ENCODE results near the gene IL17RE. TPM values are rescaled to one million over a fixed set of nuclear protein-coding genes. Genes with fewer than 3 reads are reported as not detected.
"Not testable (repeated sequence)": the region's sequence is repeated elsewhere in the genome, so short reads cannot be mapped to it uniquely, and the experiment has no call there.

Gene IL17RE
- total RNA-seq, 1 experiment from 2014 or later, result 1.1 TPM

DNA sequence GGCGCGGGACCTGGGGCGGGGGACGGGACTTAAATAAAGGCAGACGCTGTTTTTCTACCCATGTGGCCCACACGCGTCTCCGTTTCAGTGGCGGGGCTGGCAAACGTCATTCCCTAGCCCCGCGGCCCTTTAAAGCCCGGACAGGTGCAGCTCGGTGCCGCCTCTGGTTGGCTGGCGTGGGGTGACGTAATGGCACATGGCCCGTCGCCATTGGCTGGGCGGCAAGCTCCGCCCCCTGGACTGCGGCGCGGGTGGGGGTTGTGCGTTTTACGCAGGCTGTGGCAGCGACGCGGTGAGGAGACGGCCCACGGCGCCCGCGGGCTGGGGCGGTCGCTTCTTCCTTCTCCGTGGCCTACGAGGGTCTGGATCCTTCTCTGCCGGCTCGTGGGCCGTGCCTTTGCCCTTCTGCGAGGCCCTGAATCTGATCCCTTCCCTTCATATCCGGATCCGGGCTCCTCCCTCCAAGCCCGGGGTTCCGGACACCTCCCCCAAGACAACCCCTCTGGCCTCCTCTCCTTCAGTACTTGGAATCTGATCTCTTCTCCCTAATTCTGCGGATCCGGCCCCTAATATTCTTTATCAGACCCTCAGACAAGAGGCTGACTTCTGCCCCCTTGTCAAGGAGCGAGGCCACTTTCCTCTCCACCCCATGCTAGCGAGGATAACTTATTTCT lies 31.1 kb downstream of the IL17RE start, which contains the start of gene CRELD1:
Gene CRELD1 (plus strand): TSS at position 274 of the 674 bp plus-strand sequence. CDS start 605 bp downstream, outside the sequence.
- peak; percentile 84 for DNase-seq (ENCODE audit: low read depth)

DNA sequence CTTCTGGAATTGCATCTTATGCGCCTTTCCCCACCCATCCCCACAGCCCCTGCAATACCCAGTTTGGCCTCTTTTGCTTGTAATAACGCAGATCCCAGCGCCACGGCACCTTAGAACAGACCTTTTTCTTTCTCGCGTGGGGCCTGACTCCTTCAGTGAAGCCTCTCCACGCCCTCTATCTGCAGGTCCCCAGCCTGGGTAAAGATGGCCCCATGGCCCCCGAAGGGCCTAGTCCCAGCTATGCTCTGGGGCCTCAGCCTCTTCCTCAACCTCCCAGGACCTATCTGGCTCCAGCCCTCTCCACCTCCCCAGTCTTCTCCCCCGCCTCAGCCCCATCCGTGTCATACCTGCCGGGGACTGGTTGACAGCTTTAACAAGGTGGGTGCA lies 31.6 kb downstream of the IL17RE start:
- DNase-seq (ENCODE audit: low read depth), result no peak

- DNase-seq (ENCODE audit: low read depth), result no peak
Observed at GRCh38 chr3:9934993-9935392, 32.3 kb downstream of the IL17RE start.

DNA sequence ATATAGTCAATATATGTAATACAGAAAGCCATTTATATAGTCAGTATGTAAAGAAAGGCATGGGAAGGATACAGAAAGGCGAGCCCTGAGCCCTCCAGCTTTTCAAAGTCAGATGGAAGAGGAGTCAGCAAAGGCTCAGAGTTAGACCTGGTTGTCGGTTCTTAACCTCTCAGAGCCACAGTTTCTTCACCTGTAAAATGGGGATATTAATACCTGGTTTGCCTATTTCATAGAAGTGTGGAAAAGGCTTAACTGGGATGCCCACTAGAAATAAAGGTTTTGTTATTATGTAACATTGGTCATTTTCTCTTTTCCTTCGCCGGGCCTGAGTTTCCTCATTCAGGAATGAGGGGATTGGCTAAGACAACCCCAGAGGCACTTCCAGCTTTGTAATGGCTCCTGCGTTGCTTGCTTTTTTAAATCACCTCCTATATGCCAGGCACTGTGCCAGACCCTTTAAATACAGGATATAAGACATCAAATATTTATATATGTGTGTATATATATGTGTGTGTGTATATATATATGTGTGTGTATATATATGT lies 33.4 kb downstream of the IL17RE start:
- DNase-seq (ENCODE audit: low read depth), result no peak

- DNase-seq (ENCODE audit: low read depth), result no peak
Observed at GRCh38 chr3:9937486-9938238, 35.0 kb downstream of the IL17RE start.

DNA sequence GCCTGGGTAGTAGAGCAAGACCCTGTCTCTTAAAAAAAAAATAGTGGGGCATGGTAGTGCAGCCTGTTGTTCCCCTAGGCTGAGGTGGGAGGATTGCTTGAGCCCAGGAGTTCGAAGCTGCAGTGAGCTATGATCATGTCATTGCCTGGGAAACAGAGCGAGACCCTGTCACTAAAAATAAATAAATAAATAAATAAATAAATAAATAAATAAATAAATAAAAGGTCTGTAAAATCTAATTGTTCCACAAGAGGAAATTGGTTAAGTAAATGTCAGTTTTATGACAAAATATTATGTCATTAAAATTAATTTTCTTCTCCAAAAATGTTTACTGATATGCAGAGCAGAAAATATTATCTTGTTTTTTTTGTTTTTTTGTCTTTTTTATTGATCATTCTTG lies 36.3 kb downstream of the IL17RE start:
- no peak for DNase-seq (ENCODE audit: low read depth)

DNA sequence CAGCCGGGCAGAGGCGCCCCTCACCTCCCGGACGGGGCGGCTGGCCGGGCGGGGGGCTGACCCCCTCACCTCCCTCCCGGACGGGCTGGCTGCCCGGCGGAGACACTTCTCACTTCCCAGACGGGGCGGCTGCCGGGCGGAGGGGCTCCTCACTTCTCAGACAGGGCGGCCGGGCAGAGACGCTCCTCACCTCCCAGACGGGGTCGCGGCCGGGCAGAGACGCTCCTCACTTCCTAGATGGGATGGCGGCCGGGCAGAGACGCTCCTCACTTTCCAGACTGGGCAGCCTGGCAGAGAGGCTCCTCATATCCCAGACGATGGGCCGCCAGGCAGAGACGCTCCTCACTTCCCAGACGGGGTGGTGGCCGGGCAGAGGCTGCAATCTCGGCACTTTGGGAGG lies 37.3 kb downstream of the IL17RE start:
- not testable (repeated sequence) for DNase-seq (ENCODE audit: low read depth)

GRCh38 chr3:9940746-9941145 lies 38.1 kb downstream of the IL17RE start:
- DNase-seq (ENCODE audit: low read depth), result no peak

GRCh38 chr3:9942164-9942563 lies 39.5 kb downstream of the IL17RE start:
- no peak for DNase-seq (ENCODE audit: low read depth)

DNA sequence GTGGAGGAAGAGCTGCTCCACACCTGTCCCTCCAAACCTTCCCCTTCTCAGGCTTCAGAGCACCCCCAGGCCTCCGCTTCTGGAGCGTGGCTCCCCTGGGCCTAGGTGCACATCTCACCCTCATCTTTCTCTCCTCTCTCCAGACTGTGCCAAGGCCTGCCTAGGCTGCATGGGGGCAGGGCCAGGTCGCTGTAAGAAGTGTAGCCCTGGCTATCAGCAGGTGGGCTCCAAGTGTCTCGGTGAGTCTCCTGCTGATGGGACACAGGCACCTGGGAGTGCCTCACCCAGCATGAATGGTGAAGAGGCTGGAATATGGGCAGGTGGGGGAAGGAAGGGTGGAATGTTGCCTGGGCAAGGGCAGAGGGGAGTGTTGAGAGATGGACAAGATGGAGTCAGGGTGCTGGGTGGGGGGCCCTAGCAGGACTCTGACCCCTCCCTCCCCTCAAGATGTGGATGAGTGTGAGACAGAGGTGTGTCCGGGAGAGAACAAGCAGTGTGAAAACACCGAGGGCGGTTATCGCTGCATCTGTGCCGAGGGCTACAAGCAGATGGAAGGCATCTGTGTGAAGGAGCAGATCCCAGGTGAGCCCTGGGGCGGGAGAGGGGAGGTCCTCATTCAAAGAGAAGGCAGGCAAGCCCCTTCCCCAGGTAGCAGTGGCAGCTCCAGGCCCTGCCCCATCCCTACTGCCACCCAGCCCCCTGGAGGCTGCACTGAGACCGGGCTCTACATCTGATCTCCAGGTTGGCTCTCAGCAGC lies 40.5 kb downstream of the IL17RE start:
- no peak for DNase-seq (ENCODE audit: low read depth)

GRCh38 chr3:9944271-9944670 lies 41.6 kb downstream of the IL17RE start:
- DNase-seq (ENCODE audit: low read depth), result no peak

- no peak for DNase-seq (ENCODE audit: low read depth)
Observed at GRCh38 chr3:9945358-9945757, 42.7 kb downstream of the IL17RE start.

- DNase-seq (ENCODE audit: low read depth), result peak; percentile 75
Observed at GRCh38 chr3:9946112-9947024, 43.7 kb downstream of the IL17RE start.

- DNase-seq (ENCODE audit: low read depth), result peak; percentile 61
Observed at GRCh38 chr3:9947025-9947995, 44.7 kb downstream of the IL17RE start.

GRCh38 chr3:9948586-9948985 lies 45.9 kb downstream of the IL17RE start:
- no peak for DNase-seq (ENCODE audit: low read depth)

DNA sequence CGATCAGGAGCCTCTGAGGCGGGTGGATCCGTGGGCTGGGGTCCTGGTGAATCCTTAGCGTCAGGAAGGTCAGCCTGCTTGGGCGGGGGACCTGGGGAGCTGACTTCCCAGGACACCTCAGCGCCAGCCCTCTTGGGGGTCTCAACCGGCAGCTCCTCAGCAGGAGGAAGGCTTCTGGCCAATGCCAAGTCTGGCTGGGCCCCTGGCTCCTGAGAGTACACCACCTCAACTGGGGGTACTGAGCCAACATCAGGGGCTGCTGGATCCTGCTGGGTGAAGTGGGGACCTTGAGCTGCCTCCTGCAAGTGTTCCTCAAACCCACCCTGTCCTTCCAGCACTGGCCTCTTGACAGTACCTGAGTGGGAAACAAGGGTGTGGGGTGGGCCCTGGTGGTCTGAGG lies 46.5 kb downstream of the IL17RE start:
- no peak for DNase-seq (ENCODE audit: low read depth)

DNA sequence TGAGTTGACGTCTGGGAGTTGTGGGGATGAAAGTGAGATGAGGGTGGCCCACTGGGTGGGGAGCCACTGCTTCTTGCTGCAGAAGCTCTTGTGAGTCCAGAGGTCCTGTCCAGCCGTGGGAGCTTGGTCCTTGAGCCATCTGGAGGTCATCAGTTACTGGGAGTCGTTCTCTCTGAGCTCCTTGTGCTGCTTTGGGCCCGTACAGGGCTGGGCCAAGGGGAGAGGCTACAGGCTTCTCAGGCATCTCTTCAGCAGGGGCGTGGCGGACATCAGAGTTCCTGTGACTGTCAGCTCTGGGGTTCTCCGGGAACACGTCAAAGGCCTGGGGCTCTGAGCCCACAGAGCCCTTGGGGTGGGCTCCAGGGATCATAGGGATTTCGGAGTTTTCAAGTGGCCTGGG lies 47.0 kb downstream of the IL17RE start:
- DNase-seq (ENCODE audit: low read depth), result no peak

DNA sequence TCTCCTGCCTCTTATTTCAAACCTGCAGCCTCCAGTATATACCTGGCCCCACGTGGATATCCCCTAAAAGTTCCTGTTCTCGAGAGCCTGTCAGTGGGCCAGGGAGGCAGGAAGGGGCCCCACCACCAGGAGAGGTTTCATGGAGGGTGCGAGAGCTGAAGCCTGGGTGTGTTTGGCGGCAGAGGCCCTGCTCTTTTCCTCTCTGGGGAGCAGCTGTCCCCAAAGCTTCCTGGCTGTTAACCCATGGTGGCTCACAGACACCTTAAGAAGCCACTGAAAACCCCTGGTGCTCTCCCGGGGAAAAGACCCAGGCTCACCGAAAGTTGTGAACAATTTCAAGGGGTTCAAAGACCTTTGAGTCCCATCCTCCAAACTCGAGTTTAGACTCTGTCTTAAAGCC lies 48.5 kb downstream of the IL17RE start:
- no peak for DNase-seq (ENCODE audit: low read depth)

DNA sequence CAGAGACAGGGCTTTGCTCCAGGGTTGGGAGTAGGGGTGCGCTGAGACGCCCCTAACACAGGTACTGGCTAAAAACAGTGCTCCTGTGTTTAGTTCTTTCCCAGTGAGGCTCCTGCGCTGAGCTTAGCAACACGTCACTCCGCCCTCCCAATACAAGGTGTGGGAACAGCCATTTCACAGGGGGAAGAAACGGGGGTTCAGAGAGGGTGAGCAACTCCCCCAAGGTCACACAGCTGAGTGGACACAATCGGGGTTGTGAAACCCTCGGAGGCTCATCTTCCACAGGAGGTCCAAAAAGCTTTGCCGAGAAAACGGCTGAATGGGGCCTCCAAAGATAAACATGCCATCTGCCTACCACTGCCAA lies 48.9 kb downstream of the IL17RE start:
- no peak for DNase-seq (ENCODE audit: low read depth)

Measured in LHCN-M2 (cell line).